Measurements from ENCODE around the gene C1orf74.

C1orf74 gene

GRCh38 chr1:209736490-209737117 lies 47.8 kb downstream of the C1orf74 start:
- Histone ChIP-seq H3K4me2 (ENCODE audit: low read depth, low read length, poor library complexity, severe bottlenecking) (no peak overlapping the region), H3K4me1 (ENCODE audit: insufficient read depth, low read length, poor library complexity, severe bottlenecking) (no peaks in the 10 kb centered on the region), H3K9ac (ENCODE audit: low read depth, low read length, poor library complexity, severe bottlenecking) (no peak overlapping the region), H3K79me2 (ENCODE audit: insufficient read depth, low read length) (no peaks in the 10 kb centered on the region), H2AFZ (ENCODE audit: low read length) (no peak overlapping the region), H3K36me3 (ENCODE audit: insufficient read depth, low read length) (no peaks in the 10 kb centered on the region), H3K27me3 (ENCODE audit: insufficient read depth, low read length, poor library complexity, severe bottlenecking) (no peaks in the 10 kb centered on the region), H3K4me3 (ENCODE audit: low read length, poor library complexity, severe bottlenecking) (no peak overlapping the region), H4K20me1 (ENCODE audit: insufficient read depth, low read length, poor library complexity, severe bottlenecking) (no peaks in the 10 kb centered on the region), H3K9me2 (replicated peaks; ENCODE audit: low read depth, low read length) (no peaks in the 10 kb centered on the region), H3K9me3 (ENCODE audit: insufficient read depth, low read depth, low read length) (no peaks in the 10 kb centered on the region), H3F3A (ENCODE audit: low read depth) (no peaks in the 10 kb centered on the region)
- TF ChIP-seq EZH2phosphoT487 (IDR thresholded peaks at IDR 0.05; ENCODE audit: borderline replicate concordance) (no peak), CTCF (conservative IDR thresholded peaks at IDR 0.05; ENCODE audit: low read length) (no peak)

- H3K9me2 ChIP-seq (replicated peaks; ENCODE audit: low read depth, low read length) = no peaks in the 10 kb centered on the region
- no peak overlapping the region for H3K4me2 ChIP-seq (ENCODE audit: low read depth, low read length, poor library complexity, severe bottlenecking)
- H3K9ac ChIP-seq (ENCODE audit: low read depth, low read length, poor library complexity, severe bottlenecking) = no peak overlapping the region
- no peak overlapping the region for H3K4me3 ChIP-seq (ENCODE audit: low read length, poor library complexity, severe bottlenecking)
- no peak overlapping the region for H2AFZ ChIP-seq (ENCODE audit: low read length)
- no peaks in the 10 kb centered on the region for H3K4me1 ChIP-seq (ENCODE audit: insufficient read depth, low read length, poor library complexity, severe bottlenecking)
- no peaks in the 10 kb centered on the region for H3K79me2 ChIP-seq (ENCODE audit: insufficient read depth, low read length)
- H4K20me1 ChIP-seq (ENCODE audit: insufficient read depth, low read length, poor library complexity, severe bottlenecking) = no peaks in the 10 kb centered on the region
- H3K27me3 ChIP-seq (ENCODE audit: insufficient read depth, low read length, poor library complexity, severe bottlenecking) = no peaks in the 10 kb centered on the region
- no peaks in the 10 kb centered on the region for H3F3A ChIP-seq (ENCODE audit: low read depth)
- H3K9me3 ChIP-seq (ENCODE audit: insufficient read depth, low read depth, low read length) = no peaks in the 10 kb centered on the region
- no peak for TF ChIP-seq CTCF (conservative IDR thresholded peaks at IDR 0.05; ENCODE audit: low read length)
- TF ChIP-seq EZH2phosphoT487 (IDR thresholded peaks at IDR 0.05; ENCODE audit: borderline replicate concordance) = no peak
- H3K36me3 ChIP-seq (ENCODE audit: insufficient read depth, low read length) = no peaks in the 10 kb centered on the region
These were observed 50.8 kb downstream of the C1orf74 start for GRCh38 chr1:209733409-209734192.

- no peak for TF ChIP-seq CTCF (conservative IDR thresholded peaks at IDR 0.05; ENCODE audit: low read length)
- no peak for TF ChIP-seq EZH2phosphoT487 (IDR thresholded peaks at IDR 0.05; ENCODE audit: borderline replicate concordance)
- no peak overlapping the region for H3K4me2 ChIP-seq (ENCODE audit: low read depth, low read length, poor library complexity, severe bottlenecking)
These were observed 51.6 kb downstream of the C1orf74 start for GRCh38 chr1:209732725-209733124.

More at GRCh38 chr1:209732725-209733124, 51.6 kb downstream of the C1orf74 start:
- H3K9ac ChIP-seq (ENCODE audit: low read depth, low read length, poor library complexity, severe bottlenecking) = no peak overlapping the region
- no peaks in the 10 kb centered on the region for H3F3A ChIP-seq (ENCODE audit: low read depth)
- H3K9me2 ChIP-seq (replicated peaks; ENCODE audit: low read depth, low read length) = no peaks in the 10 kb centered on the region
- no peaks in the 10 kb centered on the region for H3K36me3 ChIP-seq (ENCODE audit: insufficient read depth, low read length)
- H3K9me3 ChIP-seq (ENCODE audit: insufficient read depth, low read depth, low read length) = no peaks in the 10 kb centered on the region
- H4K20me1 ChIP-seq (ENCODE audit: insufficient read depth, low read length, poor library complexity, severe bottlenecking) = no peaks in the 10 kb centered on the region
- H3K27me3 ChIP-seq (ENCODE audit: insufficient read depth, low read length, poor library complexity, severe bottlenecking) = no peaks in the 10 kb centered on the region
- H3K4me3 ChIP-seq (ENCODE audit: low read length, poor library complexity, severe bottlenecking) = no peak overlapping the region
- H2AFZ ChIP-seq (ENCODE audit: low read length) = no peak overlapping the region
- H3K4me1 ChIP-seq (ENCODE audit: insufficient read depth, low read length, poor library complexity, severe bottlenecking) = peaks cover 4% of the 10 kb centered on the region
- no peaks in the 10 kb centered on the region for H3K79me2 ChIP-seq (ENCODE audit: insufficient read depth, low read length)

Measured in Loucy (cell line).